Measurements from ENCODE around the gene SLC1A2. TPM values are rescaled to one million over a fixed set of nuclear protein-coding genes. Genes with fewer than 3 reads are reported as not detected.

The SLC1A2 gene
- total RNA-seq, 1 donor from 2014 or later = 0.25 TPM

DNA sequence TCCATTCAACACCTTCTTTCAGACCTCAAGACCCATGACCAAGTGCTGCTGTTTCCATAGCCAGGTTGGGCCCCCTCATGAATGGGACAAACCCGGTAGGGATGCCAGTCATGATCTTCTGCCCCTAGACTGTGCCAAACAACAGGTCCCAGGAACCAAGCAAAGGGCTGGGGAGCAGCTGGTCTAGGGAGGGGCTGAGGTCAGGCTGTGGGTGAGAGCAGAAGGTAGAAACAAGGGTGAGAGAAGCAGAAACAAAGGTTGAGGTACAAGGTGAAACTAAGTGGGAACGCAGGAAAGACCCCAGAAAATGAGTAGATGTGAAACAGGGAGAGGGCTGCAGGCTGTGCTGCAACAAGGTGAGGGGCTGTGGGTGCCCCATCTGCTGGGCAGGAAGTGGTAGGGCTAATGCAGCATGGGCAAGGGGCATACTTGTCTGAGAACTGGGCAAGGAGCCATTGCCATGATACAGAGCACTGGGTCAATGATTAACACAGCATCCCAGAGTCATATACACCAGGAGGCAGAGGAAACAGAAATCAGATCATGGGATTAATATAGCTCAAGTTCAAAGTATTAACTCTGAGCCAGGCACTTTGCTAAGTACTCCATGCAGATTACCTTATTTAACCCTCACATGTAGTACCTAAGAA lies 45.9 kb downstream of the SLC1A2 start:
- H3K4me3 ChIP-seq (ENCODE audit: insufficient read depth, low read depth, low read length) = no peak overlapping the region
- no peaks in the 10 kb centered on the region for H4K20me1 ChIP-seq (ENCODE audit: insufficient read depth, low read length)
- Mint-ChIP-seq H3K36me3 (ENCODE audit: low read depth, unreplicated experiment) (no peaks in the 10 kb centered on the region), H3K27me3 (ENCODE audit: low read depth, unreplicated experiment) (peaks cover 17% of the 10 kb centered on the region), H3K4me1 (ENCODE audit: low read depth, unreplicated experiment) (peaks cover 11% of the 10 kb centered on the region), H3K4me3 (ENCODE audit: unreplicated experiment) (no peak overlapping the region), H3K27ac (ENCODE audit: unreplicated experiment) (no peak overlapping the region), H3K9me3 (ENCODE audit: unreplicated experiment) (no peaks in the 10 kb centered on the region)
- no peaks in the 10 kb centered on the region for H3K36me3 ChIP-seq (ENCODE audit: insufficient read depth, low read length)
- no peaks in the 10 kb centered on the region for H3K79me2 ChIP-seq (ENCODE audit: insufficient read depth, low read length)
- H3K4me2 ChIP-seq (ENCODE audit: low read length) = no peak overlapping the region
- no peaks in the 10 kb centered on the region for H3K27me3 ChIP-seq (ENCODE audit: insufficient read depth, low read length)
- no peak overlapping the region for H2AFZ ChIP-seq (ENCODE audit: low read depth, low read length)
- H3K4me1 ChIP-seq (ENCODE audit: insufficient read depth, low read length) = peaks cover 6% of the 10 kb centered on the region
- H3K9me3 ChIP-seq (ENCODE audit: insufficient read depth, low read depth, low read length) = no peaks in the 10 kb centered on the region
- no peak overlapping the region for H3K9ac ChIP-seq (ENCODE audit: low read length)
- no peak overlapping the region for H3K27ac ChIP-seq (ENCODE audit: low read depth, low read length)
- DNase-seq (ENCODE audit: low read depth) (no peak), FAIRE-seq (no peak)
- TF ChIP-seq EZH2 (IDR thresholded peaks at IDR 0.05; ENCODE audit: insufficient read depth, low read length) = no peak
- TF ChIP-seq, protein P1, sequence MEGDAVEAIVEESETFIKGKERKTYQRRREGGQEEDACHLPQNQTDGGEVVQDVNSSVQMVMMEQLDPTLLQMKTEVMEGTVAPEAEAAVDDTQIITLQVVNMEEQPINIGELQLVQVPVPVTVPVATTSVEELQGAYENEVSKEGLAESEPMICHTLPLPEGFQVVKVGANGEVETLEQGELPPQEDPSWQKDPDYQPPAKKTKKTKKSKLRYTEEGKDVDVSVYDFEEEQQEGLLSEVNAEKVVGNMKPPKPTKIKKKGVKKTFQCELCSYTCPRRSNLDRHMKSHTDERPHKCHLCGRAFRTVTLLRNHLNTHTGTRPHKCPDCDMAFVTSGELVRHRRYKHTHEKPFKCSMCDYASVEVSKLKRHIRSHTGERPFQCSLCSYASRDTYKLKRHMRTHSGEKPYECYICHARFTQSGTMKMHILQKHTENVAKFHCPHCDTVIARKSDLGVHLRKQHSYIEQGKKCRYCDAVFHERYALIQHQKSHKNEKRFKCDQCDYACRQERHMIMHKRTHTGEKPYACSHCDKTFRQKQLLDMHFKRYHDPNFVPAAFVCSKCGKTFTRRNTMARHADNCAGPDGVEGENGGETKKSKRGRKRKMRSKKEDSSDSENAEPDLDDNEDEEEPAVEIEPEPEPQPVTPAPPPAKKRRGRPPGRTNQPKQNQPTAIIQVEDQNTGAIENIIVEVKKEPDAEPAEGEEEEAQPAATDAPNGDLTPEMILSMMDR (IDR thresholded peaks at IDR 0.05; ENCODE audit: insufficient read depth, low read depth, low read length) = no peak

DNA sequence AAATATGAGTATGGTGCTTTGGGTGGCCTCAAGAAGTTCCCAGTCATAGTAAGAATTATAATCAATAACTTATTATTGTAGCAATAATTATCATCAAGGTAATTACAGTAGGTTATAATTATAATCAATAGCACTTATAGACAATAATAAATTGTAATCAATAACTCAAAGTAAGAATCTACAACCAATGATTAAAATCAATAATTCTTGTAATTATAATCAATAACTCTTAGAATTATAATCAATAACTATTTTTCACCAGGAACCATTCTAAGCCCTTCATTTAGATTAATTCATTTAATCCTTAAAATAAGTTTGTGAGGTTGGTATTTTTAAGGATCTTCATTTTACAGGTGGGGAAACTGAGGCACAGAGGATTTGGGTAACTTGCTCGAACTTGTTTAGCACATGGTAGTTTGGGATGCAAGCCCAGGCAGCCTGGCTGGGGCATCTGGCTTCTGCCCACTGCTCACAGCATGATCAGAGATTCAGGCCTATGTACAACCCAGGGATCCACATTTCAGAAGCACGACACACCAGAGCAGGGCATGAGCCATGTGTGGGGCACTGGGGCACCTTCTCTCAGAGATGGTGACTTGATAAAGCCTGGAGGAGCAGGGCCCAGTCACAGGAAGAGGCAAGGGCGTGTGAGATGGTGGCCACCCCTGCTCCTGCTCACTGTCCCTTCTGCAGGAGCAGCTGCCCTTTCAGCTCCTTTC lies 46.6 kb downstream of the SLC1A2 start:
- Histone ChIP-seq H3K9ac (ENCODE audit: low read length) (no peak overlapping the region), H3K4me2 (ENCODE audit: low read length) (no peak overlapping the region), H3K9me3 (ENCODE audit: insufficient read depth, low read depth, low read length) (no peaks in the 10 kb centered on the region), H4K20me1 (ENCODE audit: insufficient read depth, low read length) (no peaks in the 10 kb centered on the region), H3K4me3 (ENCODE audit: insufficient read depth, low read depth, low read length) (no peak overlapping the region), H3K4me1 (ENCODE audit: insufficient read depth, low read length) (peaks cover 6% of the 10 kb centered on the region), H2AFZ (ENCODE audit: low read depth, low read length) (no peak overlapping the region), H3K36me3 (ENCODE audit: insufficient read depth, low read length) (no peaks in the 10 kb centered on the region), H3K79me2 (ENCODE audit: insufficient read depth, low read length) (no peaks in the 10 kb centered on the region), H3K27me3 (ENCODE audit: insufficient read depth, low read length) (no peaks in the 10 kb centered on the region), H3K27ac (ENCODE audit: low read depth, low read length) (no peak overlapping the region)
- Mint-ChIP-seq H3K9me3 (ENCODE audit: unreplicated experiment) (no peaks in the 10 kb centered on the region), H3K27ac (ENCODE audit: unreplicated experiment) (no peak overlapping the region), H3K36me3 (ENCODE audit: low read depth, unreplicated experiment) (no peaks in the 10 kb centered on the region), H3K4me3 (ENCODE audit: unreplicated experiment) (no peak overlapping the region), H3K4me1 (ENCODE audit: low read depth, unreplicated experiment) (peaks cover 14% of the 10 kb centered on the region), H3K27me3 (ENCODE audit: low read depth, unreplicated experiment) (peaks cover 15% of the 10 kb centered on the region)
- no peak for TF ChIP-seq EZH2 (IDR thresholded peaks at IDR 0.05; ENCODE audit: insufficient read depth, low read length)
- DNase-seq (ENCODE audit: low read depth) (no peak), FAIRE-seq (no peak)

DNA sequence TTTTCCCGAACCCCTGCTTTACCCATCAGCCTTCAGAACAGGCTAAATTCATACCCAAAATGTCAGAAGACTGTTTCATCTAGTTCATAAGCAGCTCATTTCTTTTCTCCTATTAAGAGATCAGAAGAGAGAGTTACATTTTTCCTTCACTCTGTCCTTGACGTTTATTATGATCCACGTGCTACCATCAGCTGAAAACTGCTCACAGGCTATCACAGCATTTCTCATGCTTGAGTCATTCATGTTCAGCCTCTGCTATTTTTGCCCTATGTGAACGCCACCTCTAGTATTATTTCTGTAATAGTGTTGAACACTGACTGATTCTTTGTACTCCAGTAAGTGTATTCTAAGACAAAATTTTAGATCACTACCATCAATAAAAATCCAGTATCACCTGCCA lies 51.9 kb downstream of the SLC1A2 start:
- Histone ChIP-seq H3K27me3 (ENCODE audit: insufficient read depth, low read length) (no peaks in the 10 kb centered on the region), H2AFZ (ENCODE audit: low read depth, low read length) (peak overlapping the region; percentile 12), H3K27ac (ENCODE audit: low read depth, low read length) (peak overlapping the region; percentile 8), H3K4me2 (ENCODE audit: low read length) (peak overlapping the region; percentile 27), H3K9me3 (ENCODE audit: insufficient read depth, low read depth, low read length) (no peaks in the 10 kb centered on the region), H3K79me2 (ENCODE audit: insufficient read depth, low read length) (no peaks in the 10 kb centered on the region), H3K4me3 (ENCODE audit: insufficient read depth, low read depth, low read length) (no peak overlapping the region), H3K9ac (ENCODE audit: low read length) (no peak overlapping the region), H4K20me1 (ENCODE audit: insufficient read depth, low read length) (no peaks in the 10 kb centered on the region), H3K4me1 (ENCODE audit: insufficient read depth, low read length) (peaks cover 21% of the 10 kb centered on the region), H3K36me3 (ENCODE audit: insufficient read depth, low read length) (no peaks in the 10 kb centered on the region)
- FAIRE-seq (peak; percentile 60), DNase-seq (ENCODE audit: low read depth) (peak; percentile 79)
- TF ChIP-seq, protein P1 (IDR thresholded peaks at IDR 0.05; ENCODE audit: insufficient read depth, low read depth, low read length) = no peak
- no peak for TF ChIP-seq EZH2 (IDR thresholded peaks at IDR 0.05; ENCODE audit: insufficient read depth, low read length)
- H3K27ac Mint-ChIP-seq (ENCODE audit: unreplicated experiment) = peak overlapping the region; percentile 81
- H3K27me3 Mint-ChIP-seq (ENCODE audit: low read depth, unreplicated experiment) = peaks cover 8% of the 10 kb centered on the region
- no peak overlapping the region for H3K4me3 Mint-ChIP-seq (ENCODE audit: unreplicated experiment)
- H3K9me3 Mint-ChIP-seq (ENCODE audit: unreplicated experiment) = peaks cover 2% of the 10 kb centered on the region
- H3K4me1 Mint-ChIP-seq (ENCODE audit: low read depth, unreplicated experiment) = peaks cover 36% of the 10 kb centered on the region
- H3K36me3 Mint-ChIP-seq (ENCODE audit: low read depth, unreplicated experiment) = no peaks in the 10 kb centered on the region
